Stimulated activated CD8-positive, alpha-beta memory T cell treated with anti-CD3 and anti-CD28 coated beads, Interleukin-4, amount 100 ng/mL, for 24 hours (primary cell): ENCODE measurements around the gene MSGN1.

ENCODE experiments used
- DNase-seq: peaks from one replicate; pipeline ENCODE4 v3.0.0-alpha.2; 2020; ENCODE audit warnings: low read depth

The MSGN1 gene

DNA sequence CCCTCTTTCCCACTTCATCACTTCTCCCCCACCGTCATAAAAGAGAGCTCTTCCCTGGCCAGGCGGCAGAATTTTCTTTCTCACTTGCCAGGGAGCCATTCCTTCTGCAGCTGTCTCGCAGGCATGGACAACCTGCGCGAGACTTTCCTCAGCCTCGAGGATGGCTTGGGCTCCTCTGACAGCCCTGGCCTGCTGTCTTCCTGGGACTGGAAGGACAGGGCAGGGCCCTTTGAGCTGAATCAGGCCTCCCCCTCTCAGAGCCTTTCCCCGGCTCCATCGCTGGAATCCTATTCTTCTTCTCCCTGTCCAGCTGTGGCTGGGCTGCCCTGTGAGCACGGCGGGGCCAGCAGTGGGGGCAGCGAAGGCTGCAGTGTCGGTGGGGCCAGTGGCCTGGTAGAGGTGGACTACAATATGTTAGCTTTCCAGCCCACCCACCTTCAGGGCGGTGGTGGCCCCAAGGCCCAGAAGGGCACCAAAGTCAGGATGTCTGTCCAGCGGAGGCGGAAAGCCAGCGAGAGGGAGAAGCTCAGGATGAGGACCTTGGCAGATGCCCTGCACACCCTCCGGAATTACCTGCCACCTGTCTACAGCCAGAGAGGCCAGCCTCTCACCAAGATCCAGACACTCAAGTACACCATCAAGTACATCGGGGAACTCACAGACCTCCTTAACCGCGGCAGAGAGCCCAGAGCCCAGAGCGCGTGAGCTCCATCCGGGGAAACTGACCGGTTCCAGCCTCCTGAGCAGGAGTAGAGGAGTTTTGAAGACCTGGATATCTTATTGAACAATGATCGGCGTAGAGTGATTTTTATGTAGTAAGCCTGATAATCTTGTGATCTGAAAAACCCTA is at the start of gene MSGN1:
MSGN1 (plus strand) TSS at position 65 of the 850 bp plus-strand sequence; CDS start at position 124, 59 bp downstream.
- DNase-seq: no peak

- no peak for DNase-seq
These were observed 47.4 kb upstream of the MSGN1 start for GRCh38 chr2:17768894-17769293.

GRCh38 chr2:17771956-17772355 is 44.3 kb upstream of the MSGN1 start:
- DNase-seq: no peak

DNA sequence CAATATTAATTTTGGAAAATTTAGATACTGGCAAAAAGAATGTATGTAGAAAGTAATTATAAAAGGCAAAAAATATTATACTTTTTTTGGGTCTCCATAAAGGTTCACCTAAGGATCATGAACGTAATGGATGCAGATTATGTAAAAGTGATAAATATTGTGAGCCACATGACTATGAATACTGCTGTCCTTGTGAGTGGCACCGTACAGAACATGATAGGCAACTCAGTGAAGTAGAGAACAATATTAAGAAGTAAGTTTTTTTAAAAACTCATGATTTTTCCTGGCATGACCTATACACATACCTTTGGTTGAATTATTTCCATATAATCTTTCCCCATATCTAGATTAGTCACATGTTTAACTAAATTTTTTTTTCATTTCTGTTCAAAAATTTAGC is 43.7 kb upstream of the MSGN1 start:
- no peak for DNase-seq

- no peak for DNase-seq
These were observed 35.7 kb upstream of the MSGN1 start for GRCh38 chr2:17780546-17780945.

GRCh38 chr2:17781482-17781881 is 34.8 kb upstream of the MSGN1 start:
- no peak for DNase-seq

DNA sequence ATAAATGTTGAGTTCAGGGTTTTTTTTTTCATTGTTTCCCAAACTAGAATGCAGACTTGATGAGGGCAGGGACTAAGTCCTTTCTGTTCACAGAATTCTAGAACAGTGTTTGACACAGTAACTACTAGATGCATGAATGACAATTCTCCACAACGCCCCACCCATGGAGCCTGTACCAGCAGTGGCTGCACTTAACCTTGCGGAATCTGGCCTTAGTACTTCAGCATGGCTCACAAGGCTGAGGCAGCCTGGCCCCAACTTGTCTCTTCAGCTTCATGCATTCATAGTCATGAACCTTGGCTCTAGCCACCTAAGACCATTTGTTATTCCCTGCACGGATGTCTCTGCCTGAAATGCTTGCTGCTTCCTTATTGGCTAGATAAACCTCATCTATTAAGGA is 29.5 kb upstream of the MSGN1 start:
- DNase-seq: no peak

GRCh38 chr2:17788773-17789172 is 27.5 kb upstream of the MSGN1 start:
- no peak for DNase-seq

DNA sequence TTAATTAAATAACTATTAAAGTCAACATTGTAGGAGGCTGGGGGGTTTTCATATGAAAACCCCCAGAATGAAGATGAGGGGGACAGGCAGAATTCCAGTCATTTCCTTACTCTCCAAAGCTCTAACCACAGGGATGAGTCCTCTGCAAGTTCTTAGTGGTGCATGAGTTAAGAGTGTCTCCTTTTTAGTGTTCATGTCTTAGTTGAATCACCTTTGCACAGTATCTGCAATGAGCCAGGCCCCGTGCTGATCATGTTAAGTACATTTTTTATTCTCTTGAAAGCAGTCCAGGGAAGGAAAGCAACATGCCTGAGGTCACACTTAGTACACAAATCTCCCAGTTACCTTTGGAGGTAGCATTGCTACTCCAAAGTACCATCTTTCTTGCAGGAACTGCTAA is 25.7 kb upstream of the MSGN1 start:
- no peak for DNase-seq

GRCh38 chr2:17791121-17791816 is 25.0 kb upstream of the MSGN1 start:
- DNase-seq: no peak

DNA sequence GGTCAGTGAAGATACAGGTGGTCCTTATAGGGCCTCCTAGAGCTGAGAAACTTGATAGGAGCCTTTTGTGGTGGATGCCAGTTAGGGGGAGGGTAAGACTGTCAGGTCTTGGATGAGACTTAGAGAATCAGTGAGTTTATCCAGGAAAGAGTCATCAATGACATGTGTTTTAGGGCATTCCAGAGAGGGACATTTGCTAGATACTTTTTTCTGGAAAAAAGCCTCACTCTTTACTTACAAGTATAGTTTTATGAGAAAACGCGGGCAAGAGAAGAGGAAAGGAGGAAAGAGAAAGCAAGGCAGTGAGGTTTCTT is 24.5 kb upstream of the MSGN1 start:
- no peak for DNase-seq

DNA sequence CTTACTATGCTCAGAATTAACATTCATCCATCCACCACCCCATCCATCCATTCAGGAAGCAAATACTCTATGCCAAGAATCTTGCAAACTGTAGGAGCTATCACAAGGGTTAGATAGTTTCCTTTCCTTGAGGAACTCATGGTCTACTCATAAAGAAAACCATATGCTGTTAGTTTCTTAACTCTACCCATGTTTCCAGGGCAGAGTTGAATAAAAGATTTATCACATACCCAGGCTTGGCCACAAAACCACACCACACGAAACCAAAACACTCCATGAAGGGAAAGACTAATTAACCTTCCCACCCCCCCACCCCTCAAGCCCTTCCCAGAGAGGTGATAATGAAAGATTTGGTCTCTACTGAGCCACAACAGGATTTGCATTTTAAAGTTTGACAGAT is 23.7 kb upstream of the MSGN1 start:
- DNase-seq: no peak

DNA sequence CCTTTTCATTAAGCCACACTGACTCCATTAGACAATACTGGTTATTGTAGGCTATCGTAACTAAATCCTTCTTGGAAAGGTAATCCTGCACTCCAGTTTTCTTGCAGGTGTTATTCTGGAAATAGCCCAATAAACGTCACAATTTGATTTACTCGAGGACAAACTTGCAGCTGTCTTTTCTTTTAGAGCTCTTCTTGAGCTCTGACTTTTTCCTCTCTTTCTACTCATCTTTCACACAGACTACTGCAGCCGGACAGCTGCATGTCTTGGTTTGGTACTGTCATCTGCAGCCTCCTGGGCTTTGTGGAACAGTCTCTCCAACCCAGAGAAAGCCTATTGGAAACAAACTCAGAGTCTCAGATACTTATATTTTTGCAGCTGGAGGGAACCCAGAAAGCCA is 23.0 kb upstream of the MSGN1 start:
- no peak for DNase-seq

GRCh38 chr2:17793803-17794354 is 22.4 kb upstream of the MSGN1 start:
- DNase-seq: no peak

- no peak for DNase-seq
These were observed 21.0 kb upstream of the MSGN1 start for GRCh38 chr2:17795309-17795708.

DNA sequence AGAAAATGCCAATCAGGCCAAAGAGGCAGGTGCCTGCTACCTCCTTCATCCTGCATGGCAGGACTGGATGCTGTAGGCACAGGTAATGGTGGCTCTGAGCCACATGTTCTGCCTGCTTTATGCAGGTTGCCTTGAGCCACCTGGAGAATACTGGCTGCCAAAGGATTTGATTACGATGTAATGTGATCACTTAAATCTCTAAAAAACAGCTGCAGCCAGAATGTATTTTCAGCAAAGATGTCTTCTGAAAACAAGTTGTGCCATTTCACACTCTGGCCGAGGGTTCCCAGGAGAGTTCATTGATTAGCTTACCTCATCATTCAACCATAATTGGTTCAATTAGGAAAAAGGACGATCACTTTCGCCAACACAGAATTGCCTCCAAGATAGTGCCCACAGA is 17.9 kb upstream of the MSGN1 start:
- DNase-seq: no peak

DNA sequence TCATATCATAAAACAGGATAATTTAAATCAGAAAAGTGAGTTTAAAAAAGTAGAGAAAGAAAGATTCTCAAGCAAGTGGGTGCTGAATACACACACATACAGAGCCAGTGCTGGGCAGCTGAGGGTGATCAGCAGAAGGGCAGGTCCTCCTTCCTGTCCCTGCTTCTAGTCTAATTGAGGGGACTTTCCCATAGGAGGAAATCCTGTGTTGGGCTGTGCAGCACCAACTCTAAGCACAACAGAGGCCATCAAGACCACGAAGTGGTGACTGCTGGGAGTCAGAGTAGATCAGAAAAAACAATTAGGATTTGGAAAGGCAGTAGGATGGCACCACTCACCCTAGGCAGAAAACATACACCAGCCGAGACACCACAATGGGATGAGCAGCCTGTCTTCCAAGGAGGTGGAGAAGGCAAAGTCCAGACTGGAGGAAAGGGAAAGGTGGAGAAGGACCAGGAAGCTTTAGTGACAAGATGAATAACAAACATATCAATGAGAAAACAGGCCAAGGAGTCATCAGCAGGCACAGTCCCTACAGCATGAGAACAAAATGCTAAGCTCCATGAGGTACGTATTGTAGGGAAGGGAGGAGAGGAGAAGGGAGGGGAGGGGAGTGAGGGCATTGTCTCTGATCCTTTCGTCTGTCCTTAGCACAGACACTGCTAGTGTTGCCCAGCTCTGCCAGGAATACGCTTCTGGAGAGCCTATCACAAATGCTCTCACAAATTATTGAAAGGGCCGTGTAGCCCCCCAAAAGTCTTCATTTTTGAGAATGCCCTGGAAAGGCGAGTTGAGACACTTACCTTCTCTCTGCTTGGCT is 16.7 kb upstream of the MSGN1 start:
- no peak for DNase-seq

DNA sequence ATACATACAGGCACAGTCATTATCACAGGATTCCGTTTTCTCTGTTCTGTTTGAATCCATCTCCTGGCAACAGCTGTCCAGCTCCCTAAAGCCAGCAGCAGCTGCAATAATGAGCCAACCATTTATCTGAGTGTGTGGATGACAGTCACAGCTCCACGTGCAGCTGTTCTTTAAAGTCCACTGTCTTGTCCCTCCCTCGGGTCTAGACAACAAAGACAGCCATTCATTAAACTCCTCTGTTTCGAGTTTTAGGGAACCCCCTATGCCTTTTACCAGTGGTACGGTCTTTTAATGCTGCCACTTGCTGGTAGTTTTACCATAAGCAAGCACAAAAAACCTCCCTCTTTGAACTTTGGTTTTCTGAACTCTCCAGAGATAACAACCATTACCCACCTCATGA is 16.0 kb upstream of the MSGN1 start:
- no peak for DNase-seq

DNA sequence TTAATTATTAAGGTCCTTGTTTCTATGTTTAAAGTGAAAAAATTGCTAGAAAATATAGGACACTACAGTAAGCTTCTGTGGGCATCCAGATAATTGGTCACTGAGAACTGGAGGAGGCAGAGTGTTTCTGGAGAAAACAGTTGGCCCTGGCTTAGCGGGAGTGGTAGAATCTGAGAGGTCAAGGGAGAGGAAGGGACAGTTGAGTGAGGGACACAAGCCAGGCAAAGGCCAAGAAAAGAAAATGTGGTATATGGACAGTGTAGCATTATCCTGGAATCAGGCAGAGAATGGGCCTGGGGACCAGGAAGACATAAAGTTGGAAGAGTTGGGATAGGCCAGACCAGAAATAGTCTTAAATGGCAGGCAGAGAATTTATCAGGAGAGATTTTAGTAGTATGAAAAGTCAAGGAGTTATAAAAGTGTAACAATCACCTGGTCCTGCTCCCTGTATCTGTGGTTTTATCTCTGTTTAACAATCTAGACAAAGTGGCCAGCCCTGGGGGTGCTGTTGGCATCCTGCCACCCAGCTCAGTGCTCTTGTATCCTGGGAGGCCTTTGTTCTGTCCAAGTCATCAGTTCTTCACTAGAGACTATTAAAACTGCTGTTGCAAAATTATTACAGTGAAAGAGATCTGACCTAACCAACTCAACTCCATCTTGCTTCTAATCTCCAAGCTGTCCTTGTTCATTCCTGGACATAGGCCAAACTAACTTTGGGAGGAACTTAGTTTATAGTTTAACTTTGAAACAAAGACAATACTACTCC is 15.4 kb upstream of the MSGN1 start:
- no peak for DNase-seq

DNA sequence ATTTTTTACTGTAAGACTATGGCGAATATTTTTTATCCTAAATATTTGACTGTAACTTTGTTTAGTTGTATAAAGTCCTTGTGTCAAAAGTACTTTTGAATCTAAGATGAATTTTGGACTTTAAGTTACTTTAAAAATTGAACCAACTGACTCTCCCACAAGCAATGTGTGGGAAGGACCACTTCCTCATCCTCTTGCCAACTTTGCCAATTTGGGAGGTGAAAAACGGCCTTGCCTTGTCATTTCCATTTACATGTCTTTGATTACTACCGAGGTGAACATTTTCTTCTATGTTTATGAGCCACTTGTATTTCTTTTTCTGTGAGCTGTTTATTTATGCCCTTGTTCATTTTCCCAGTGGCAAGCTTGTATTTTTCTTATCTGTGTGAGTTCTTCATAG is 12.8 kb upstream of the MSGN1 start:
- no peak for DNase-seq

DNA sequence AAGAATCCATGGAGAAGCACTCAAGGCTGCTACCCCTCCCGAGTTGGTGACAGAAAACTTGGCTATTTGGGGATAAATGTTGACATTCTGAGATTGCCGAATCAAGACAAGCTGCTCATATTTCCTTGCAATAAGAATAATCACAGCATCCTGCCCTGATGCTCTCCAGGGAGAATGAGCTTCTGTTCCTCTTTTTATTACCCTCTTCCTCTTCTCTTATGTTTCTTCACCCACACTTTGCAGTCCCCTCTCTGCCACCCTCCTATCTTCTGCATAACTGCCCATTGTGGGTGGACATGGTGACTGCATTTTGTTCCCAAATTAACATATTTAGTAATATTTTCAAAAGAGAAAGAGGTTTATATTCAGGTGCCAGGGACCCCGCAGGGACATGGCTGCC is 11.9 kb upstream of the MSGN1 start:
- DNase-seq: no peak

DNA sequence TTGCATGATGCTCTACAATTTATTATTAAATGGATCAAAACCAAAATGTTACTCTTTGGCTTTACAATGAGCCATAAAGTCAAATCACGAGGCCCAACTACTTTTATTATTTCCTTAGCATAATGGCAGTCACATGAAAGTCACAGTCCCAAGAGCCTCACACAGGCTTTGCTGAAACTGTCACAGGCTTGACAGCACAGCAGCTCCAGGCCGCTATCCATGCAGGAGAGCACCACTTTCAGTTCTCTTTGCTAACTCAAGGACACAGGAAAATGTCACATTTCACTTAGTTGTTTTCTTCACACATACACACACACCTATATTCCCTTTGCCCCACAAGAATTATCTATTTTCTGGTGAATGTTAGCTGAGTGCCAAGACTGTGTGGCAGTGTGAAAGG is 11.1 kb upstream of the MSGN1 start:
- DNase-seq: no peak
